ENCODE results near the gene ORAI1.
A peak's percentile ranks its signal among the peaks of the same experiment; 100 is the strongest.
"Not testable (repeated sequence)": the region's sequence is repeated elsewhere in the genome, so short reads cannot be mapped to it uniquely, and the experiment has no call there.

The ORAI1 gene

GRCh38 chr12:121630791-121631355 is 4.5 kb downstream of the ORAI1 start:
- peaks cover 10% of the 10 kb centered on the region for H3K4me1 ChIP-seq (ENCODE audit: control insufficient read depth, insufficient read depth, low read length)
- no peak for TF ChIP-seq CTCF (tag by site-specific recombination; IDR thresholded peaks at IDR 0.05)
- no peak for TF ChIP-seq GLI4 (tag by site-specific recombination; IDR thresholded peaks at IDR 0.05)
- no peak for TF ChIP-seq ZNF391 (tag by site-specific recombination; IDR thresholded peaks at IDR 0.05; ENCODE audit: borderline replicate concordance, low read depth)
- no peak for TF ChIP-seq ZNF48 (tag by site-specific recombination; IDR thresholded peaks at IDR 0.05)
- no peak for TF ChIP-seq ZSCAN4 (tag by site-specific recombination; IDR thresholded peaks at IDR 0.05)
- TF ChIP-seq KLF9 (tag by site-specific recombination; IDR thresholded peaks at IDR 0.05; ENCODE audit: low read depth): no peak
- TF ChIP-seq ZNF248 (tag by site-specific recombination; IDR thresholded peaks at IDR 0.05): no peak
- no peak for TF ChIP-seq SCRT1 (tag by site-specific recombination; IDR thresholded peaks at IDR 0.05; ENCODE audit: borderline replicate concordance)
- TF ChIP-seq, protein P1, sequence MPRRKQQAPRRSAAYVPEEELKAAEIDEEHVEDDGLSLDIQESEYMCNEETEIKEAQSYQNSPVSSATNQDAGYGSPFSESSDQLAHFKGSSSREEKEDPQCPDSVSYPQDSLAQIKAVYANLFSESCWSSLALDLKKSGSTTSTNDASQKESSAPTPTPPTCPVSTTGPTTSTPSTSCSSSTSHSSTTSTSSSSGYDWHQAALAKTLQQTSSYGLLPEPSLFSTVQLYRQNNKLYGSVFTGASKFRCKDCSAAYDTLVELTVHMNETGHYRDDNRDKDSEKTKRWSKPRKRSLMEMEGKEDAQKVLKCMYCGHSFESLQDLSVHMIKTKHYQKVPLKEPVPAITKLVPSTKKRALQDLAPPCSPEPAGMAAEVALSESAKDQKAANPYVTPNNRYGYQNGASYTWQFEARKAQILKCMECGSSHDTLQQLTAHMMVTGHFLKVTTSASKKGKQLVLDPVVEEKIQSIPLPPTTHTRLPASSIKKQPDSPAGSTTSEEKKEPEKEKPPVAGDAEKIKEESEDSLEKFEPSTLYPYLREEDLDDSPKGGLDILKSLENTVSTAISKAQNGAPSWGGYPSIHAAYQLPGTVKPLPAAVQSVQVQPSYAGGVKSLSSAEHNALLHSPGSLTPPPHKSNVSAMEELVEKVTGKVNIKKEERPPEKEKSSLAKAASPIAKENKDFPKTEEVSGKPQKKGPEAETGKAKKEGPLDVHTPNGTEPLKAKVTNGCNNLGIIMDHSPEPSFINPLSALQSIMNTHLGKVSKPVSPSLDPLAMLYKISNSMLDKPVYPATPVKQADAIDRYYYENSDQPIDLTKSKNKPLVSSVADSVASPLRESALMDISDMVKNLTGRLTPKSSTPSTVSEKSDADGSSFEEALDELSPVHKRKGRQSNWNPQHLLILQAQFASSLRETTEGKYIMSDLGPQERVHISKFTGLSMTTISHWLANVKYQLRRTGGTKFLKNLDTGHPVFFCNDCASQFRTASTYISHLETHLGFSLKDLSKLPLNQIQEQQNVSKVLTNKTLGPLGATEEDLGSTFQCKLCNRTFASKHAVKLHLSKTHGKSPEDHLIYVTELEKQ (tag by site-specific recombination; IDR thresholded peaks at IDR 0.05; ENCODE audit: borderline replicate concordance): no peak
- no peak overlapping the region for H3K27ac ChIP-seq (ENCODE audit: extremely low read depth, low read depth, low read length)
- H3K4me3 ChIP-seq (ENCODE audit: low read depth, low read length): no peak overlapping the region
- POLR2A ChIA-PET: no interaction called here
- H3K9me3 ChIP-seq (ENCODE audit: control insufficient read depth, insufficient read depth, low read depth, low read length): no peaks in the 10 kb centered on the region
- CTCF ChIA-PET: interaction anchor here (1.0 to 1.6 kb wide), 3 partner anchors 37 to 78 kb away, joined by 3 to 6 read pairs (median 5); no protein-coding TSS in a partner anchor
- no peaks in the 10 kb centered on the region; a peak in 1 of 3 replicates for H3K36me3 ChIP-seq (ENCODE audit: control insufficient read depth in 2 of 2, insufficient read depth in 1 of 2, low read length in 2 of 2)

DNA sequence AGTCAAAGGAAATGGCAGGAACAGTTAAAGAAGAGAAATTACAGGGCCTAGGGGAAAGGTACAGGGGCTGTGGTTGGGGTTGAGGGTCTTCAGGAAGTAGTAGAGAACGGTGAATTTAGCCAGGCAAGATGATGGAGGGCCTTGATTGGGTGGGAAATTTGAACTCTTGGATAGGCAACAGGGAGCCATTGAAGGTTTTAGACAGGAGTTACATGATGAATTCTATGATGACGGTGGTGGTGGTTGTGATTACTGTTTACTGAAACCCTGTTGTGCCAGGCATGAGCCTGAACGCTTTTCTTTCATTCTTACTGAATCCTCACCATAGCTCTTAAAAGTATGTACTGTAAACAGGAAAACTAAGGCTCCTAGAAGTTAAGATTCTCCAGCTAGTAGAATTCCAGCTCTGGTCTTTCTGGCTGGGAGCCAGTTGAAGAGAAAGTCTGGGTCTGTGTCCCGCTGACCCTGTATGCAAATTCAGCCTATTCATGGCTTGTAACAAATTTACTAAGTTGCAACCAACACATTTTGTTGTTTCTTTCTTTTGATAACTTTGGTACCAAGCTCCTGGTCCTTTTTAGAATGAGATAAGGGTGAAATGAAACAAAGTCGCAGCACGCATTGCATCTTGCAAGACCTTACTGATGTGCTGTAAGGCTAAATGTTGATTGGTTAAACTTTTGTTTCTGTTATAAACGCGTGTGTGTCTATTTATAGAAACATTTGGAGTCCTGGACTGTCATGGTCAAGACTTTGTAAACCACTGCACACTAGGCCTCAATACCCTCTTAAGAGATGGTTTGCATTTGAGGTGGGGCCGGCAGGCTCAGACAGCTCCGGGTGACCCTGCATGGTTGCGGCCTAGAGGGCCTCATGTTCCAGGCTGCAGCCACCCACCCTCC is 6.0 kb downstream of the ORAI1 start:
- POLR2A ChIA-PET: no interaction called here
- TF ChIP-seq ZNF654 (tag by site-specific recombination; IDR thresholded peaks at IDR 0.05; ENCODE audit: low read depth) (no peak), ZNF16 (tag by site-specific recombination; IDR thresholded peaks at IDR 0.05; ENCODE audit: low read depth) (peak; percentile 95), ZNF580 (tag by site-specific recombination; IDR thresholded peaks at IDR 0.05) (no peak), ZFP69B (tag by site-specific recombination; IDR thresholded peaks at IDR 0.05) (peak; percentile 59; the same call in 1 of the 2 replicates), ZBTB44 (tag by site-specific recombination; IDR thresholded peaks at IDR 0.05) (peak; percentile 71), MEIS1 (CRISPR knock-in tag; IDR thresholded peaks at IDR 0.05; ENCODE audit: borderline replicate concordance) (no peak), ZNF146 (tag by site-specific recombination; IDR thresholded peaks at IDR 0.05) (no peak)
- TF ChIP-seq, protein P2, sequence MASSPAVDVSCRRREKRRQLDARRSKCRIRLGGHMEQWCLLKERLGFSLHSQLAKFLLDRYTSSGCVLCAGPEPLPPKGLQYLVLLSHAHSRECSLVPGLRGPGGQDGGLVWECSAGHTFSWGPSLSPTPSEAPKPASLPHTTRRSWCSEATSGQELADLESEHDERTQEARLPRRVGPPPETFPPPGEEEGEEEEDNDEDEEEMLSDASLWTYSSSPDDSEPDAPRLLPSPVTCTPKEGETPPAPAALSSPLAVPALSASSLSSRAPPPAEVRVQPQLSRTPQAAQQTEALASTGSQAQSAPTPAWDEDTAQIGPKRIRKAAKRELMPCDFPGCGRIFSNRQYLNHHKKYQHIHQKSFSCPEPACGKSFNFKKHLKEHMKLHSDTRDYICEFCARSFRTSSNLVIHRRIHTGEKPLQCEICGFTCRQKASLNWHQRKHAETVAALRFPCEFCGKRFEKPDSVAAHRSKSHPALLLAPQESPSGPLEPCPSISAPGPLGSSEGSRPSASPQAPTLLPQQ (tag by site-specific recombination; IDR thresholded peaks at IDR 0.05): 0 out of 2 replicates have a peak, but pooled peaks have one; percentile 58
- Histone ChIP-seq H3K9me3 (ENCODE audit: control insufficient read depth, insufficient read depth, low read depth, low read length) (no peaks in the 10 kb centered on the region), H3K4me1 (ENCODE audit: control insufficient read depth, insufficient read depth, low read length) (peaks cover 10% of the 10 kb centered on the region), H3K27ac (ENCODE audit: extremely low read depth, low read depth, low read length) (peak overlapping the region; percentile 28), H3K4me3 (ENCODE audit: low read depth, low read length) (no peak overlapping the region), H3K36me3 (ENCODE audit: control insufficient read depth in 2 of 2, insufficient read depth in 1 of 2, low read length in 2 of 2) (no peaks in the 10 kb centered on the region; a peak in 1 of 3 replicates)
- CTCF ChIA-PET: interaction anchor here (1.6 kb wide), 2 partner anchors 36 to 49 kb away, joined by 6 to 8 read pairs; no protein-coding TSS in a partner anchor

GRCh38 chr12:121633833-121634196 is 7.5 kb downstream of the ORAI1 start:
- POLR2A ChIA-PET; H3K27ac ChIP-seq (ENCODE audit: extremely low read depth, low read depth, low read length); H3K36me3 ChIP-seq (ENCODE audit: control insufficient read depth in 2 of 2, insufficient read depth in 1 of 2, low read length in 2 of 2); H3K4me3 ChIP-seq (ENCODE audit: low read depth, low read length); H3K9me3 ChIP-seq (ENCODE audit: control insufficient read depth, insufficient read depth, low read depth, low read length); CTCF ChIA-PET; H3K4me1 ChIP-seq (ENCODE audit: control insufficient read depth, insufficient read depth, low read length): not testable (repeated sequence)

Measured in HEK293 (cell line).